Natural killer cell treated with Interleukin-12 subunit alpha and Interleukin-12 subunit beta and Interleukin-15 and Interleukin-18, amount 100 ng/mL, for 72 hours (primary cell): ENCODE measurements around the gene ERRFI1. TPM values are rescaled to one million over a fixed set of nuclear protein-coding genes. Genes with fewer than 3 reads are reported as not detected.

Source experiments
- ATAC-seq, 2 donors: fragments of 150-1000 bp; cut with Tn5 transposase in 1 of 2; sonication (Bioruptor Pico), chemical (Tn5 transposase) in 1 of 2; 2 replicates each; pipeline ENCODE4 v1.10.0; 2021
- DNase-seq: peaks from one replicate; pipeline ENCODE4 v3.0.0; 2022; ENCODE audit warnings: low spot score
- H3K27ac Mint-ChIP-seq, 2 donors: 1 replicate in 1 of 2; 2 replicates in 1 of 2; pipeline ENCODE4 v1.8.0; 2022; ENCODE audit warnings: mixed read lengths in 2 of 2, mild to moderate bottlenecking in 1 of 2, moderate library complexity in 1 of 2
- H3K27me3 Mint-ChIP-seq, 2 donors: 1 replicate in 1 of 2; 2 replicates in 1 of 2; pipeline ENCODE4 v1.8.0; 2022; ENCODE audit warnings: mixed read lengths in 2 of 2
- H3K36me3 Mint-ChIP-seq: one replicate; pipeline ENCODE4 v1.8.0; 2022; ENCODE audit warnings: mixed read lengths
- H3K4me1 Mint-ChIP-seq, 2 donors: 1 replicate in 1 of 2; 2 replicates in 1 of 2; pipeline ENCODE4 v1.8.0; 2022; ENCODE audit warnings: low read depth in 2 of 2, mixed read lengths in 2 of 2, mild to moderate bottlenecking in 1 of 2
- H3K4me3 Mint-ChIP-seq: one replicate; pipeline ENCODE4 v1.8.0; 2022; ENCODE audit warnings: mixed read lengths
- H3K9me3 Mint-ChIP-seq: 2 replicates; pipeline ENCODE4 v1.8.0; 2022; ENCODE audit warnings: mixed read lengths
- total RNA-seq, 2 donors: library from RNA; stranded (reverse); gene quantifications; one replicate each; pipeline ENCODE4 v1.2.3, GENCODE V29; 2022

ERRFI1 gene
- total RNA-seq, 2 donors from 2014 or later, result 3.5 to 6.3 TPM

- H3K27me3 Mint-ChIP-seq, result peaks cover 8 to 12% of the 10 kb centered on the region in 2 donors
- H3K4me3 Mint-ChIP-seq, result no peak overlapping the region
- H3K9me3 Mint-ChIP-seq, result no peaks in the 10 kb centered on the region
- peaks cover 7 to 8% of the 10 kb centered on the region in 2 donors for H3K4me1 Mint-ChIP-seq
- H3K27ac Mint-ChIP-seq, result no peak overlapping the region
- no peak for ATAC-seq
- DNase-seq, result no peak
- H3K36me3 Mint-ChIP-seq, result no peaks in the 10 kb centered on the region
These were observed 5.2 kb upstream of the ERRFI1 start for GRCh38 chr1:8031176-8031785.

- H3K36me3 Mint-ChIP-seq, result peaks cover 6% of the 10 kb centered on the region
- H3K27me3 Mint-ChIP-seq, result peaks cover 11 to 16% of the 10 kb centered on the region in 2 donors
- ATAC-seq, result no peak
- no peak overlapping the region for H3K27ac Mint-ChIP-seq
- H3K9me3 Mint-ChIP-seq, result no peaks in the 10 kb centered on the region
- peaks cover 13 to 14% of the 10 kb centered on the region in 2 donors for H3K4me1 Mint-ChIP-seq
- H3K4me3 Mint-ChIP-seq, result no peak overlapping the region
- DNase-seq, result no peak
These were observed 2.4 kb upstream of the ERRFI1 start for GRCh38 chr1:8028571-8028910.

- no peak overlapping the region for H3K27ac Mint-ChIP-seq
- peaks cover 6% of the 10 kb centered on the region for H3K36me3 Mint-ChIP-seq
- peaks cover 8 to 16% of the 10 kb centered on the region in 2 donors for H3K27me3 Mint-ChIP-seq
- H3K9me3 Mint-ChIP-seq, result no peaks in the 10 kb centered on the region
- H3K4me1 Mint-ChIP-seq, result peaks cover 10 to 14% of the 10 kb centered on the region in 2 donors
- no peak overlapping the region for H3K4me3 Mint-ChIP-seq
- DNase-seq, result no peak
- ATAC-seq, result no peak
These were observed 1.9 kb upstream of the ERRFI1 start for GRCh38 chr1:8027748-8028570.

- Mint-ChIP-seq H3K36me3 (peaks cover 6% of the 10 kb centered on the region), H3K4me3 (peak overlapping the region; percentile 81), H3K27me3 (peaks cover 14 to 16% of the 10 kb centered on the region in 2 donors), H3K27ac (peak overlapping the region; percentile 6 to 50), H3K4me1 (peaks cover 13 to 14% of the 10 kb centered on the region in 2 donors), H3K9me3 (no peaks in the 10 kb centered on the region)
- ATAC-seq (no peak), DNase-seq (no peak)
These were observed 1.1 kb upstream of the ERRFI1 start for GRCh38 chr1:8026976-8027747.

GRCh38 chr1:8025671-8026144 lies 401 bp downstream of the ERRFI1 start:
- Mint-ChIP-seq H3K4me3 (peak overlapping the region; percentile 94), H3K4me1 (peaks cover 13 to 14% of the 10 kb centered on the region in 2 donors), H3K36me3 (peaks cover 6% of the 10 kb centered on the region), H3K27me3 (peaks cover 14 to 16% of the 10 kb centered on the region in 2 donors), H3K9me3 (no peaks in the 10 kb centered on the region), H3K27ac (peak overlapping the region; percentile 55 to 78)
- peak in 1 of 2 donors; percentile 38 for ATAC-seq
- DNase-seq, result no peak

GRCh38 chr1:8025061-8025670 lies 943 bp downstream of the ERRFI1 start:
- Mint-ChIP-seq H3K27me3 (peaks cover 14 to 16% of the 10 kb centered on the region in 2 donors), H3K36me3 (peaks cover 6% of the 10 kb centered on the region), H3K4me3 (peak overlapping the region; percentile 94), H3K27ac (peak overlapping the region; percentile 55 to 78), H3K9me3 (no peaks in the 10 kb centered on the region), H3K4me1 (peaks cover 13 to 14% of the 10 kb centered on the region in 2 donors)
- DNase-seq, result no peak
- ATAC-seq, result no peak

- no peak for ATAC-seq
- Mint-ChIP-seq H3K36me3 (peaks cover 6% of the 10 kb centered on the region), H3K9me3 (no peaks in the 10 kb centered on the region), H3K27me3 (peaks cover 14 to 19% of the 10 kb centered on the region in 2 donors), H3K4me3 (no peak overlapping the region), H3K4me1 (peaks cover 13 to 14% of the 10 kb centered on the region in 2 donors), H3K27ac (no peak overlapping the region)
- no peak for DNase-seq
These were observed 1.8 kb downstream of the ERRFI1 start for GRCh38 chr1:8024329-8024728.

- Mint-ChIP-seq H3K4me1 (peaks cover 13 to 14% of the 10 kb centered on the region in 2 donors), H3K4me3 (no peak overlapping the region), H3K27ac (peak overlapping the region in 1 of 2 donors; percentile 40), H3K27me3 (peaks cover 18 to 22% of the 10 kb centered on the region in 2 donors), H3K9me3 (no peaks in the 10 kb centered on the region), H3K36me3 (peaks cover 6% of the 10 kb centered on the region)
- DNase-seq (no peak), ATAC-seq (no peak)
These were observed 2.2 kb downstream of the ERRFI1 start for GRCh38 chr1:8023995-8024313.

- H3K9me3 Mint-ChIP-seq, result no peaks in the 10 kb centered on the region
- H3K4me1 Mint-ChIP-seq, result peaks cover 13 to 14% of the 10 kb centered on the region in 2 donors
- ATAC-seq, result no peak
- H3K36me3 Mint-ChIP-seq, result peaks cover 6% of the 10 kb centered on the region
- peaks cover 21 to 26% of the 10 kb centered on the region in 2 donors for H3K27me3 Mint-ChIP-seq
- no peak for DNase-seq
- no peak overlapping the region for H3K4me3 Mint-ChIP-seq
- peak overlapping the region in 1 of 2 donors; percentile 40 for H3K27ac Mint-ChIP-seq
These were observed 2.7 kb downstream of the ERRFI1 start for GRCh38 chr1:8023287-8023994.

- H3K36me3 Mint-ChIP-seq, result peaks cover 6% of the 10 kb centered on the region
- H3K27me3 Mint-ChIP-seq, result peaks cover 24 to 26% of the 10 kb centered on the region in 2 donors
- H3K4me3 Mint-ChIP-seq, result no peak overlapping the region
- H3K9me3 Mint-ChIP-seq, result no peaks in the 10 kb centered on the region
- peaks cover 13 to 14% of the 10 kb centered on the region in 2 donors for H3K4me1 Mint-ChIP-seq
- DNase-seq, result no peak
- no peak for ATAC-seq
- H3K27ac Mint-ChIP-seq, result no peak overlapping the region
These were observed 3.5 kb downstream of the ERRFI1 start for GRCh38 chr1:8022395-8023286.

GRCh38 chr1:8021676-8022266 lies 4.3 kb downstream of the ERRFI1 start:
- no peak for DNase-seq
- Mint-ChIP-seq H3K4me1 (peaks cover 11% of the 10 kb centered on the region in 2 donors), H3K27me3 (peaks cover 21 to 23% of the 10 kb centered on the region in 2 donors), H3K4me3 (no peak overlapping the region), H3K9me3 (no peaks in the 10 kb centered on the region), H3K36me3 (peaks cover 6% of the 10 kb centered on the region), H3K27ac (no peak overlapping the region)
- no peak for ATAC-seq

GRCh38 chr1:8020032-8020431 lies 6.1 kb downstream of the ERRFI1 start:
- ATAC-seq (no peak), DNase-seq (no peak)
- peaks cover 2 to 7% of the 10 kb centered on the region in 2 donors for H3K4me1 Mint-ChIP-seq
- H3K4me3 Mint-ChIP-seq, result no peak overlapping the region
- H3K27ac Mint-ChIP-seq, result no peak overlapping the region
- no peaks in the 10 kb centered on the region for H3K9me3 Mint-ChIP-seq
- H3K27me3 Mint-ChIP-seq, result peaks cover 12 to 26% of the 10 kb centered on the region in 2 donors
- H3K36me3 Mint-ChIP-seq, result peaks cover 2% of the 10 kb centered on the region
